Epidermal melanocyte (primary cell): ENCODE measurements around the gene TUBB8B.
"Not testable (repeated sequence)": the region's sequence is repeated elsewhere in the genome, so short reads cannot be mapped to it uniquely, and the experiment has no call there.

Experiments
- DNase-seq: peaks from one replicate; pipeline ENCODE4 v3.0.0; 2011; ENCODE audit warnings: low spot score; ENCODE audit not compliant: insufficient read length

Gene TUBB8B

DNA sequence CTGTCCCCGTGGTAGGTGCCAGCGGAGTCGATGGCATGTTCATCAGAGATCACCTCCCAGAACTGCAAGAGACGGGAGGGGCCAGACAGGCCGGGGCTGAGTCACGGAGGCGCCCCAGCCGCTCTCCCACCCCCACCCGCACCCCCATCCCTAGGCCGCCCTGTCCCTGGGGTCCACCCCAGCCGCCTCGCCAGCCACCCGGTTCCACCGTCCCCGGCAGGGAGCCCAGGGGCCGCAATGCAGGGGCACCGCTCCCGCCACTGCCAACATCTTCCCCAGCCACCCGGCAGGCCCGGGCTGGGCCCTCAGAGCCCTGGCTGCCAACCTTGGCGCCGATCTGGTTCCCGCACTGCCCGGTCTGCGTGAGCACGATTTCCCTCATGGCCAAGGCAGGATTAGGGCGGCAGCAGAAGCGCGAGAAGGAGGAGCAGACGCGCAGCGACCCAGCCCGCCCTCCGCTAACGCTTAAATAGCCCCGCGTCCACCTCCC, at the start of gene TUBB8B:
Gene TUBB8B (minus strand): TSS at position 440 of the 490 bp plus-strand sequence. CDS start 58 bp downstream, at position 382.
- DNase-seq: not testable (repeated sequence)

DNA sequence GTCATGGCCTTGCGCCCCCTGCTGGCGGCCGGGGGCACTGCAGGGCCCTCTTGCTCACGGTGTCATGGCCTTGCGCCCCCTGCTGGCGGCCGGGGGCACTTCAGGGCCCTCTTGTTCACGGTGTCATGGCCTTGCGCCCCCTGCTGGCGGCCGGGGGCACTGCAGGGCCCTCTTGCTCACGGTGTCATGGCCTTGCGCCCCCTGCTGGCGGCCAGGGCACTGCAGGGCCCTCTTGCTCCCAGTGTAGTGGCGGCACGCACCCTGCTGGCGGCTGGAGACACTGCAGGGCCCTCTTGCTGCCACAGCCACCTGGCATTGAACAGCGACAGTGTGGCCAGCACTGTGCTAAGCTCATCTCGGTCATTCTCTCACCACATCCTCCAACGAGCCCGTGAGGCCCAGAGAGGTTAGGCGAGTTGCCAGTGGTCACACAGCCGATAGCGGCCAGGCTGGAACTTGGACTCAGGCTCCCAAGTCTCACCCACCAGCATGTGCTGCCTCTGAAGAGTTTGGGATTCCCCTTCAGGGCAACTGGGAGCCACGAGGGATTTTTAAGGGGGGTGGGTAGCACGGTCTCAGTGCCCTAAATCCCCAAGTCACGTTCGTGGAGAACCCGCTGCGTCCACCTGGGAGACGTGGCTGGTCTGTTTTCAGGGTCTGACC, 48.0 kb upstream of the TUBB8B start:
- DNase-seq: not testable (repeated sequence)

DNA sequence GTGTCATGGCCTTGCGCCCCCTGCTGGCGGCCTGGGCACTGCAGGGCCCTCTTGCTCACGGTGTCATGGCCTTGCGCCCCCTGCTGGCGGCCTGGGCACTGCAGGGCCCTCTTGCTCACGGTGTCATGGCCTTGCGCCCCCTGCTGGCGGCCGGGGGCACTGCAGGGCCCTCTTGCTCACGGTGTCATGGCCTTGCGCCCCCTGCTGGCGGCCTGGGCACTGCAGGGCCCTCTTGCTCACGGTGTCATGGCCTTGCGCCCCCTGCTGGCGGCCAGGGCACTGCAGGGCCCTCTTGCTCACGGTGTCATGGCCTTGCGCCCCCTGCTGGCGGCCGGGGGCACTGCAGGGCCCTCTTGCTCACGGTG, 47.3 kb upstream of the TUBB8B start:
- DNase-seq: not testable (repeated sequence)

DNA sequence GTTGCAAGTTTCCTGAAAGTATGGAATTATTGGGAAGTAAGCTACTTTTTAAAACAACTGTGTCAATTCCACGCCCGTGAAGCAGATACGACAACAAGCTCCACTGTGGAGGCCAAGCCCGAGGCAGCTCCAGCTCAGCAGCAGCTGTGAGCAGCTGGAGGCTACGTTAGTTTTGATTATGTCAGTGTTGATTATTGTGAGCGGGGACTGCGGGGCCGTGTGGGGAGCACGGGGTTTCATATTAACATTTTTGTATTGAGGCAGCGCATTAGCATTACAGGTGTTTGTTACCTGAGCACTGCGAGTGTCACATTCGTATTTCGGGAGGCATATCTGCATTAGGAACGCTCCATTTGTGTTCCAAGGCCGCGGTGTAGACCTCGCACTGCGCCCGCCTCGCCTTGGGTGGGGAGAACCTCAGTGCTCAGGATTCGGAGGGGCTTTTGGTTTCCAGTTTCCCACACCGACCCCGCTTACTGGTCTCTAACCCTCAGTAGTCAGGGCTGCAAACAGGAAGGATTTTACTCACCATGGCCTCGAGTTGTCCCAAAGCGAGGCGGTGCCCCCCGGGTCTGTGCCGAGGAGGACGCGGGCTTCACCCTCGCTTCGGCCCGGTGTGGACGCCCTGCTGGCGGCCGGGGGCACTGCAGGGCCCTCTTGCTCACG, 46.8 kb upstream of the TUBB8B start:
- not testable (repeated sequence) for DNase-seq

DNA sequence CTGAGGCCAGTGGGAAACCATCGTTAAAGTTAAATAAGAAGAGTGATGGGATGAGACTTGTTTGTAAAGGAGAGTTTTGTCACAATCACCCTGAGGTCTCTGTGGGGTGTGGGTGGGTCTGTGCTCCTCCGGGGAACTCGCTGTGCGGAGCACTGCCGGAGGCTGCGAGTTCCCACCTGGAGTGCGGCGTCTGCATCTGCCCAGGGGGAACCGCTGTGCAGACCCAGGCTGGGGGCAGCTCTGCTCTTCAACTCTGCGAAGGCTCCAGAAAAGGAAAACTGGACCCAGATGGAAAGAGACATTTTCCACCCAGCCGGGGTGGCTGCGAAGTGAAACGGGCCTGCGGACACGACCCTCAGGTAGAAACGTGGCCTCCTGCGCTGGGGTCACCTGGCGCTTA, 46.2 kb upstream of the TUBB8B start:
- DNase-seq: not testable (repeated sequence)

DNA sequence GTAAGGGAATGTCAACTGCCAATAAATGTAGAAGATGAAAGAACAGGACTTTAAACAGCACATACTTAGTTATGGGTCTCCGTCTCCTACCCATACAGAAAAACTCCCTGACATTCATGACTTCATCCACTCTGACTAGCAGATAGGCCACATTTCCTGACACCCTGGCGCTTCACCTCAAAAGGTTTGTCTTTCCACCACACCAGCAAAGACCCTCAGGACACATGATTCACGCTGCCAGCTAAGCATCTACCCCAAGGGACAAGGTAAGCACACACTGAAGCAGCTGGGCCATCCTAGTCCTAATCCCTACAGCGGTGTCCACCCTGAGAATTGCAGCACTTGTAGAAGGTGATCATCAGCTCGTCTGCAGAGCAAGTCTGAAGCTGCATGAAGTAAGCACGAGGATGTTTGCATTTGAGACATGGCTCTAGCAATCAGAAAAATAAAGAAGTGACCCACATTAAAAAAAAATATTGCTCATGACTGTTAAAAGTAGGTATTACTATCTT, 44.5 kb upstream of the TUBB8B start:
- not testable (repeated sequence) for DNase-seq

DNA sequence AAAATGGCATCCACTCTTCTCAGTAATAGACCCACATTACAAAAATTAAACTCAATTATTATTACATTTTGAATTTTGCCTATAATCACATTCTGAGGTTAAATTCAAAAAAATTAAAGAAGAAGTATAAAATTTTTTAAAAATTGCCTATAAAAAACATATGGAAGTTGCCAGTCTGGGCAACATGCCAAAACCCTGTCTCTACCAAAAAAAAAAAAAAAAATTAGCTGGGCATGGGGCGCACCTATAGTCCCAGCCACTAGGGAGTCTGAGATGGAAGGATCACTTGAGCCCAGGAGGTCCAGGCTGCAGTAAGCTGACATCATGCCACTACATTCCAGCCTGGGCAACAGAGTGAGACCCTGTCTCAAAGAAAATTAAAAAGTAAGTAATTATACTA, 42.1 kb upstream of the TUBB8B start:
- not testable (repeated sequence) for DNase-seq

DNA sequence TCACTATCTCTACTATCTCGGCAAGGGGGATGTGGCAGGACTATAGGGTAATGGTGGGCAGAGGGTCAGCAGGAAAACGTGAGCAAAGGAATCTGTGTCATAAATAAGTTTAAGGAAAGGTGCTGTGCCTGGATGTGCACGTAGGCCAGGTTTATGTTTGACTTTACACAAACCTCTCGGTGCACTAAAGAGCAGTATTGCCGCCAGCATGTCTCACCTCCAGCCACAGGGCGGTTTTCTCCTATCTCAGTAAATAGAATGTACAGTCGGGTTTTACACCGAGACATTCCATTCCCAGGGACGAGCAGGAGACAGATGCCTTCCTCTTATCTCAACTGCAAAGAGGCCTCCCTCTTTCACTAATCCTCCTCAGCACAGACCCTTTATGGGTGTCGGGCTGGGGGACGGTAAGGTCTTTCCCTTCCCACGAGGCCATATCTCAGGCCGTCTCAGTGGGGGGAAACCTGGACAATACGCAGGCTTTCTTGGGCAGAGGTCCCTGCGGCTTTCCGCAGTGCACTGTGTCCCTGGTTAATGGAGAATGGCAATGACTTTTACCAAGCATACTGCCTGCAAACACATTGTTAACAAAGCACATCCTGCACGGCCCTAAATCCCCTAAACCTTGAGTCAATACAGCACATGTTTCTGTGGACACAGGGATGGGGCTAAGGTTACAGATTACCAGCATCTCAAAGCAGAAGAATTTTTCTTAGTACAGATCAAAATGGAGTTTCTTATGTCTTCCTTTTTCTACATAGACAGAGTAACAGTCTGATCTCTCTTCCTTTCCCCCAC, 41.2 kb upstream of the TUBB8B start:
- not testable (repeated sequence) for DNase-seq

DNA sequence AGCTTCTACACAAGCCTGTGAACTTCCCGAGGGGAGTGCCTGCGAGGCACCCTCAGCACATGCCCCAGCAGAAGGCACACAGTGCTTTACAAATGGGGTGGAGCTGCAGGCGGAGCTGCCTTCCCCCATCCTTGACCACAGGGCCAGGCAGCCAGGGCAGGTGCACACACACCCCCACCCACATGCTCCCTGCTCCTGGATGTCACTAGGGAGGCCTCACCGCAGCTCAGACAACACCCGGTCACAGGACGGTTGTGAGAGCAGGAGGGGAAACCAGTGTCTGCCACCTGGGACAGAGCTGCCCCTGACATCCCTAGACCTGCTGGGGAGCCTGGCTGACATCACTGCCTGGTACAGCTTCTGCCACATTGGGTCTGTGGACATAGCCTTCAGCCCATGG, 39.7 kb upstream of the TUBB8B start:
- not testable (repeated sequence) for DNase-seq

DNA sequence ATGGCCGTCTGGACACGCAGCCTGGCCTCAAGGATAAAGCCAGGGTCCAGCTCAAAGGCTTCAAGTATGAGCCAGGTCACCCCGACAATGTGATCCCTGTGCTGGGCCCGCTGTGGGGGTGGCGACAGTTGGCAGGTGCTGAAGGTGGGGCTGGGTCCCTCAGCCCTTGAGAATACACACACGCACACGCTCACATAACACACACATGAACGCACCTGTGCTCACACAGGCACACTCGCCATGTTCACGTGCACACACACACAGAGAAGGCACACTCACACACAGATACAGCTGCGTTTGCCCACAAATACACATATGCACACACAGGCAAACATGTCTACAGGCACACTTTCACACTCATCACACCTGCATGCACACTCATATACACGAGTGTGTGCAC, 35.4 kb upstream of the TUBB8B start:
- not testable (repeated sequence) for DNase-seq

DNA sequence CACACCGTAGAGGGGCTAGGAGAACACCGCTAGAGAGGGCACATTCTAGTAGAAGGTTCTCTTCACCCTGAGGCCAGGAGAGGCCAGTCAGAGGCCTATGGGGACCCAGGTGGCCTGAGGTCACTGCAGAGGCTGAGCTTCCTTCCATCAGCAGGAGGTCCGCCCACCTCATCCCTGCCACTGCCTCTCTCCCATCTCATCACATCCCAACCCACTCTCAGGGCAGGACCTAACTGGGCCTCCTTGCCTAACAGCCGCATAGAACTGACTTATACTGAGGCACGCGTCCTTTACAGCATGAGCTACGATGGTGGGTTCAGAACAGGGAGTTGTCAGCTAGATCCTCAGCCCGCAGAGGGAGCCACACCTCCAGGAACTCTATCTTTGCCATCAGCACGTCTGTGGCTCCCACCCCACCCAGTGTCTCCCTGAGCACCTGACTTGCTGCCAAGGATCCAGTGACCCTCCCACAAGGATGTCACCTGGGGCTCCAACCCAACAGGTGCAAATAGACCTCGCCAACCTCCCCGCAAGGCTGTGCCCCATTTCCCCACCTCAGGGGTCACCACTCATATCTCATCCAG, 33.3 kb upstream of the TUBB8B start:
- DNase-seq: not testable (repeated sequence)

DNA sequence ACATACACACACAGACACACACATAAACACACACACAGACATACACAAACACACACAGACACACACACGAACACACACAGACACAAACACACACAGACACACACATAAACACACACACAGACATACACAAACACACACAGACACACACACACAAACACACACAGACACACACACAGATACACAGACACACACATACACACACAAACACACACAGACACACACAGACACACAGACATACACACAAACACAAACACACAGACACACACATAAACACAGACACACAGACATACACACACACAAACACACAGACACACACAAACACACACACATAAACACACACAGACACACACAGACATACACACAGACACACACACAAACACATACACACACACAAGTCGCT, 31.5 kb upstream of the TUBB8B start:
- DNase-seq: not testable (repeated sequence)

DNA sequence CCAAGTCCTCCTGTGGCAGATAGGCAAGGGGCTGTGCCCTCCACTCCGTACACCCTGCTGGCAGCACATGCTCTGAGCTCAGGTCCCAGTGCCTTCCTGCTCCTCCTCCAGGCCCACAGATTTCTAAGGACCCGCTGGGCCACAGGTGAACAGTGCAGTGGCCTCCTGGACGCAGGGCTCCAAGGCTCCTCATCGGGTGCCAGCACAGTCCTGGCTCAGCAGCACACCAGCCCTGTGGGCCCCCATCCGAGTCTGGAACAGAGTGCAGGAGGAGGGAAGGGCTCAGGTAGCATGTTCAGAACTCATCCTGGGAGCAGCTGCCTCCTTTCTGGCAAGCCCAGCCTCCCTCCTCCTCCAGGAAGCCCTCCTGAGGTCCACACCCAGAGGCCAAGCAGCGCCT, 30.8 kb upstream of the TUBB8B start:
- not testable (repeated sequence) for DNase-seq

DNA sequence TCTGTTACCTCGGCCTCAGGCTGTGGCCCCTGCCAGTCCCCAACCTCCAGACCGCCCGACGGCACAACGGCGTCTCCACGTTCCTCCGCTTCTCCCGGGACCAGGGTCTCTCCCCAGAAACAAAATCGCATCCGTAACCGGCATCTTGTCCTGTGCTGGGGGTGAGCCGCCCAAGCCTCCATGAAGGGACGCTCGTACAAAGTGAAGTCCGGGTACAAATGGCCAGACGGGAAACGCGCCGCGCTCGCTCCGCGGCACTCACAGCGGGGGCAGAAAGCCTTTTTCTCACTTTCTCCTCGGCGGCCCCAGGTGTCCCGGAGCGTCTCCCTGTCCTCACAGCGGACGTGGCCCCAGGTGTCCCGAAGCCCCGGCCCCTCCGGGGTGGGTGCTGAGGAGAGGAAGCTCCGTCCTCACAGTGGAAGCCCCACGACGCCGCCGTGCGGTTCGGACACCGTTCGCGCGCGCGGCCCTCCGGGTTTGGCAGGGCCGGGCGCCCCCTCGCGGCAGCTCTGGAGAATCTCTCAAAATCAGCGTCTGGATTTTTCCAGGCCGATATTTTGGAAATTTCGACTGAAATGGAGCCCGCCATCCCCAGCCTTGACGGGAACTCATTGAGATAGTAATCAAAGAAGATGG, 26.2 kb upstream of the TUBB8B start:
- not testable (repeated sequence) for DNase-seq

DNA sequence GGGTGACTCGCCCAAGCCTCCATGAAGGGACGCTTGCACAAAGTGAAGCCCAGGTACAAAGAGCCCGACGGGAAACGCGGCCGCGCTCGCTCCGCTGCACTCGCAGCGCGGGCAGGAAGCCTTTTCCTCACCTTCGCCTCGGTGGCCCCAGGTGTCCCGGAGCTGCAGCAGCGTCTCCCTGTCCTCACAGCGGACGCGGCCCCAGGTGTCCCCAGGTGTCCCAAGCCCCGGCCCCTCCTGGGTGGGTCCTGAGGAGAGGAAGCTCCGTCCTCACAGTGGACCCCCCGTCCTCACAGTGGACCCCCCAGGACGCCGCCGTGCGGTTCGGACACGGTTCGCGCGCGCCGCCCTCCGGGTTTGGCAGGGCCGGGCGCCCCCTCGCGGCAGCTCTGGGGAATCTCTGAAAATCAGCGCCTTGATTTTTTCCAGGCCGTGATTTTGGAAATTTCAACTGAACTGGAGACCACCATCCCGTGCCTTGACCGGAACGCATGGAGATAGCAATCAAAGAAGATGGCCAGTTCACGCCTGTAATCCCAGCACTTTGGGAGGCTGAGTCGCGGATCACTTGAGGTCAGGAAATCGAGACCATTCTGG, 23.9 kb upstream of the TUBB8B start:
- DNase-seq: not testable (repeated sequence)

DNA sequence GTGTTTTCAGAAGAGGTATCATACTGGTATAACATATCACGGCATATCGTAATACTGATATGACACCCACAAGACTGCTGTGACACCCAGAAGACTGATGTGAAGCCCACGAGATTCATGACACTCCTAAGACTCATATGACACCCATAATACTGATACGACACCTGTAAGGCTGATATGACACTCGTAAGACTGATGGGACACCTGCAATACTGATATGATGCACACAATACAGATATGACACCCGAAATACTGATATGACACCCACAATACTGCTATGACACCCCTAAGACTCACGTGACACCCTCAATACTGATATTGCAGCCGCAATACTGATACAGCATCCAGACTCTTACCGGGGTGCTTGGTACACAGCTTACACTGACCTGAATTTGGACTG, 18.3 kb upstream of the TUBB8B start:
- not testable (repeated sequence) for DNase-seq

DNA sequence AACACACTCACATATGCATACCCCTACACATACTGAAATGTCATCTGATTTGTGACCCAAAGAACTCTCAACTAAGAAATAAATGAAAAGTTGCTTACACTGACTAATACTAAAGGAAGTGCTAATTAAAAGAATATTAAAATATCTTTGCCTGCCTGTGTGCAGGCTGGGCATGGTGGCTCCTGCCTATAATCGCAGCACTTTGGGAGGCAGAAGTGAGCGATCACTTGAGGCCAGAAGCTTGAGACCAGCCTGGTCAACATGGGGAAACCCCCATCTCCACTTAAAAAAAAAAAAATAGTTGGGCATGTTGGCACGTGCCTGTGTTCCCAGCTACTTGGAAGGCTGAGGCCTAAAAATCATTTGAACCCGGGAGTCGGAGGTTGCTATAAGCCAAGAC, 14.9 kb upstream of the TUBB8B start:
- DNase-seq: not testable (repeated sequence)

DNA sequence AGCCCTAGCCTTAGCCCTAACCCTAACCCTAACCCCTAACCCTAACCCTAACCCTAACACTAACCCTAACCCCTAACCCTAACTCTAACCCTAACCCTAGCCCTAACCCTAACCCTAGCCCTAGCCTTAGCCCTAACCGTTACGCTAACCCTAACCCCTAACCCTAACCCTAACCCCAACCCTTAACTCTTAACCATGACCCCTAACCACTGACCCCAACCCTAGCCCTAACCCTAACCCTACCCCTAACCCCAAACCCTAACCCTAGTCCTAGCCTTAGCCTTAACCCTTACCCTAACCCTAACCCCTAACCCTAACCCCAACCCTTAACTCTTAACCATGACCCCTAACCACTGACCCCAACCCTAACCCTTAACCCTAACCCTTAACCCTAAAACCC, 14.2 kb upstream of the TUBB8B start:
- not testable (repeated sequence) for DNase-seq

DNA sequence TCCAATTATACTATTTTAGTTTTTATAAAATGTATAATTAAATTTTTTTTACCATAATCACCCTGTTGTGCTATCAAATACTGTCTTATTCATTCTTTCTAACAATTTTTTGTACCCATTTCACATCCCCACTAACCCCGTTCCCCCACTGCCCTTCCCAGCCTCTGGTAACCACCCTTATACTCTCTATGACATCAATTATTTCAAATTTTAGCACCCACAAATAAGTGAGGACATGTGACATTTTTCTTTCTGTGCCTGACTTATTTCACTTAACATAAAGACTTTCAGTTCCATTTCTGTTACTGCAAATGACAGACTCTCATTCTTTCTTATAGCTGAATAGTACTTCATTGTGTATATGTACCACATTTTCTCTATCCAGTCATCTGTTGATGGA, 5.0 kb upstream of the TUBB8B start:
- not testable (repeated sequence) for DNase-seq

DNA sequence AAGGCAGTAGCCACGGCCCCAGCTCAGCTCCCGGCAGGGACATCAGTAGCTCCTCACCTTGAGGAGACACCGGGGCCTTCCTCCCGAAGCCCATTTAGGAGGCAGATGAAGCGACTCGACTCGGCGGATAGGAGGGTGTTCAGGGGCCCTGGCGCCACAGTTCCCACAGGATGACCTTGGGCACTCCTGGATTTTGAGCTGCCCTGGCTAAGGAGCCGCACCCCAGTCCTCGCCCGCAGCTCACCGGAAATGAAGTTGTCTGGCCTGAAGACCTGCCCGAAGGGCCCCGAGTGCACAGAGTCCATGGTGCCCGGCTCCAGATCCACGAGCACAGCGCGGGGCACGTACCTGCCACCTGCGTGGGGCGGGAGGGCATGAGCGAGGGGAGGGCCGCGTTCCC, 719 bp downstream of the TUBB8B start:
- DNase-seq: not testable (repeated sequence)
